Measurements from ENCODE around the gene SEMA4D.

DNA sequence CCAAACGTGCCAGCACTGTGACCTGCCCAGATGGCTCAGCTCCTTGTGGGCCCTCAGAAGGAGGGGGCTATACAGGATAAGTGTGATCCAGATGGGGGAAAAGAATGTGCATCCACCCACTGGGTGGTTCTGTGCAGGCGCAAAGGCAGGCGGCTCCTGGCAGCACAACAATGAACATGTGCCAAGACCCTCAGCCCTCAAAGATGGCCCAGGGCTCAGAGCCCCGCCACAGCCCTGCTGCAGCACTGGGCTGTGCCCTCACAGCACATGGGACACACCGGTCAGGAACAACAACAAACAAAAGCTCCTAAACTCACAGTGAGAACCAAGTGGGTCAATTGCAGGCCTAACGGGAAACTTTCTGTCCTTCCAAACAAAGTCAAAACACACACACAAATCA lies 4.7 kb downstream of the SEMA4D start:
- TF ChIP-seq POLR2A (IDR thresholded peaks at IDR 0.05) (no peak), CTCF (IDR thresholded peaks at IDR 0.05) (no peak)
